ENCODE measurements around the gene MBTPS1.

MBTPS1 gene

DNA sequence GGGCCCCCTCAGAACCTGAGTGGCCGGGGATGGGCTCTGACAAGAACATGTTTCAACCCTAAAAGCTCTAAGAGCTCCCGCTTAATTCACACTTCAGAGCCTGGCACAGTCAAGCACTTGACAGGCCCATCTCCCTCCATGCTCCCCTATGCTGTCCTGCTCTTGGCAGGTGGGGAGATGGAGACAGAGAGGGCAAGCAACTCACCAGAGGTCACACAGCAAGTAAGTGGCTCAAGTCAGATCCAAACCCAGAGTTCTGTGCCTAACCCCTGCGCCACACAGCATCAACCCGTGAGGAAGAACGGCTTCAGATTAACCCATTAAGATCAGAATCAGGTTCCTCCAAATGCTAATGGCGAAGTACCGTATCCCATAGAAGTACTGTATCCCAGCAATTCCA lies 112.3 kb downstream of the MBTPS1 start:
- no peak for DNase-seq (ENCODE audit: extremely low spot score)
- POLR2A ChIA-PET: no interaction called here
- CTCF ChIA-PET: no interaction called here
- TF ChIP-seq CTBP1 (IDR thresholded peaks at IDR 0.05; ENCODE audit: borderline replicate concordance): no peak
- TF ChIP-seq NFRKB (IDR thresholded peaks at IDR 0.05): no peak
- no peak for TF ChIP-seq LEF1 (IDR thresholded peaks at IDR 0.05; ENCODE audit: borderline replicate concordance)
- TF ChIP-seq ZNF384 (IDR thresholded peaks at IDR 0.05): no peak
- TF ChIP-seq FOXK2 (IDR thresholded peaks at IDR 0.05): no peak
- TF ChIP-seq HDGF (IDR thresholded peaks at IDR 0.05; ENCODE audit: borderline replicate concordance): no peak
- TF ChIP-seq TARDBP (IDR thresholded peaks at IDR 0.05): no peak
- no peak for TF ChIP-seq PKNOX1 (IDR thresholded peaks at IDR 0.05)

All from HEK293T (cell line).